B cell (primary cell): Measurements from ENCODE around the gene CFAP221. TPM values are rescaled to one million over a fixed set of nuclear protein-coding genes. Genes with fewer than 3 reads are reported as not detected.

ENCODE experiments used
- ATAC-seq: fragments of 200-7000 bp; cut with Tn5 transposase; one replicate; pipeline ENCODE4 v1.10.0; 2021; ENCODE audit warnings: low read depth, mild to moderate bottlenecking, moderate number of reproducible peaks, moderate library complexity
- CTCF ChIA-PET: fragments of 350-600 bp; sonication (Branson Sonifier 250); formaldehyde crosslinking; loops from one replicate; lab custom pipeline; 2021; ENCODE audit warnings: antibody characterized with exemption, inconsistent platforms; lab: Charles Lee
- POLR2A ChIA-PET: fragments of 350-600 bp; sonication (Branson Sonifier 250); formaldehyde crosslinking; loops from one replicate; lab custom pipeline; 2021; ENCODE audit warnings: antibody characterized with exemption; lab: Charles Lee
- DNase-seq: peaks from one replicate; pipeline ENCODE4 v3.0.0; 2013
- H2AFZ ChIP-seq: 2 replicates; pipeline ENCODE4 v1.6.1; 2012; ENCODE audit warnings: mild to moderate bottlenecking, low read depth, low read length; ENCODE audit not compliant: insufficient read depth, poor library complexity, severe bottlenecking
- H3K27ac ChIP-seq, 2 donors: 1 replicate in 1 of 2; 2 replicates in 1 of 2; pipeline ENCODE4 v1.5.1; 2012 to 2013; ENCODE audit warnings: low read length in 2 of 2, mild to moderate bottlenecking in 2 of 2, moderate library complexity in 1 of 2
- H3K27me3 ChIP-seq, 4 experiments: fragments of 200-600 bp in 1 of 4; sonication (generic) in 1 of 4; replicated peaks in 1 of 4; 1 replicate in 2 of 4; 2 replicates in 2 of 4; pipeline versions ENCODE4 v1.6.1 to v1.7.0; 2013 to 2016; ENCODE audit warnings: low read length in 3 of 4, mild to moderate bottlenecking in 2 of 4, mixed read lengths in 1 of 4, moderate library complexity in 1 of 4; ENCODE audit not compliant: insufficient read depth in 4 of 4, control insufficient read depth in 3 of 4; ENCODE audit errors: control extremely low read depth in 1 of 4
- H3K36me3 ChIP-seq, 2 experiments: replicated peaks in 1 of 2; 1 replicate in 1 of 2; 2 replicates in 1 of 2; pipeline versions ENCODE4 v1.6.1 to v1.7.1; 2013; ENCODE audit warnings: low read length in 1 of 2; ENCODE audit not compliant: insufficient read depth in 2 of 2, control insufficient read depth in 1 of 2; ENCODE audit errors: control extremely low read depth in 1 of 2, extremely low read depth in 1 of 2
- H3K4me1 ChIP-seq, 2 donors: fragments of 200-600 bp in 1 of 2; sonication (generic) in 1 of 2; 1 replicate in 1 of 2; 2 replicates in 1 of 2; pipeline versions ENCODE4 v1.5.1 to v1.6.1; 2013 to 2017; ENCODE audit warnings: low read length in 2 of 2; ENCODE audit not compliant: control insufficient read depth in 2 of 2, insufficient read depth in 2 of 2
- H3K4me2 ChIP-seq: replicated peaks from 2 replicates; pipeline ENCODE3; 2012; ENCODE audit warnings: mild to moderate bottlenecking, low read depth, low read length; ENCODE audit not compliant: poor library complexity, severe bottlenecking
- H3K4me3 ChIP-seq, 5 experiments: fragments of 200-600 bp in 1 of 5; sonication (generic) in 1 of 5; 1 replicate in 3 of 5; 2 replicates in 2 of 5; pipeline versions ENCODE4 v1.5.1 to v1.7.0; 2011 to 2016; ENCODE audit warnings: low read length in 4 of 5, mild to moderate bottlenecking in 4 of 5, low read depth in 2 of 5, control low read depth in 1 of 5, moderate library complexity in 1 of 5; ENCODE audit not compliant: insufficient read depth in 1 of 5; ENCODE audit errors: control extremely low read depth in 1 of 5, extremely low read depth in 1 of 5
- H3K79me2 ChIP-seq: fragments of 200-600 bp; sonication (generic); one replicate; pipeline ENCODE4 v1.6.0; 2016; ENCODE audit warnings: low read length; ENCODE audit not compliant: control insufficient read depth, insufficient read depth
- H3K9ac ChIP-seq: fragments of 200-600 bp; sonication (generic); 2 replicates; pipeline ENCODE4 v1.6.1; 2017; ENCODE audit warnings: mild to moderate bottlenecking, low read length, moderate library complexity
- H3K9me3 ChIP-seq, 3 donors: one replicate each; pipeline versions ENCODE4 v1.6.1 to v1.7.1; 2013; ENCODE audit warnings: low read length in 2 of 3; ENCODE audit not compliant: control insufficient read depth in 2 of 3, insufficient read depth in 1 of 3; ENCODE audit errors: control extremely low read depth in 1 of 3
- H4K20me1 ChIP-seq: 2 replicates; pipeline ENCODE4 v1.6.0; 2012; ENCODE audit warnings: mild to moderate bottlenecking, low read length; ENCODE audit not compliant: insufficient read depth, control insufficient read depth, poor library complexity, severe bottlenecking
- H3K27ac Mint-ChIP-seq: one replicate; pipeline ENCODE4 v1.8.0; 2021; ENCODE audit warnings: mixed read lengths
- H3K27me3 Mint-ChIP-seq: one replicate; pipeline ENCODE4 v1.8.0; 2021; ENCODE audit warnings: mixed read lengths
- H3K4me1 Mint-ChIP-seq: one replicate; pipeline ENCODE4 v1.8.0; 2021; ENCODE audit warnings: mixed read lengths
- H3K4me3 Mint-ChIP-seq: one replicate; pipeline ENCODE4 v1.8.0; 2021; ENCODE audit warnings: mixed read lengths
- H3K9me3 Mint-ChIP-seq: one replicate; pipeline ENCODE4 v1.8.0; 2022; ENCODE audit warnings: mixed read lengths; ENCODE audit not compliant: insufficient read depth
- CTCF ChIP-seq: fragments of 200-600 bp; IDR thresholded peaks from one replicate; pipeline ENCODE4 v1.8.0; 2022; ENCODE audit warnings: antibody characterized with exemption, mild to moderate bottlenecking
- EZH2 ChIP-seq: IDR thresholded peaks from 2 replicates; pipeline ENCODE4 v1.6.1; 2012; ENCODE audit warnings: borderline replicate concordance, low read depth, mild to moderate bottlenecking, moderate library complexity, low read length; ENCODE audit not compliant: insufficient read depth, poor library complexity, severe bottlenecking
- WGBS: methylation state at CpG from one replicate; pipeline ENCODE4 v1.1.5; 2013; ENCODE audit warnings: missing lambda C conversion rate; ENCODE audit not compliant: insufficient coverage; 5-methylcytosine and 5-hydroxymethylcytosine counted together
- intact Hi-C: fragments of 100-400 bp; cut with micrococcal nuclease; formaldehyde crosslinking; loops from one replicate; pipeline ENCODE4 v1.10.0; 2022
- polyA plus RNA-seq: library from polyadenylated mRNA; depleted of rRNA; stranded (reverse); fragments of >200 nt; gene quantifications from 2 replicates; pipeline ENCODE4 v1.2.3, GENCODE V29; 2012
- total RNA-seq, 2 donors: library from RNA; stranded (reverse); fragments of 120-200 nt in 1 of 2; gene quantifications; 1 replicate in 1 of 2; 2 replicates in 1 of 2; pipeline versions ENCODE4 v1.2.3 to v1.2.4, GENCODE V29; 2013 to 2022

Gene CFAP221
- total and polyA plus RNA-seq, 2 donors (not counting 1 experiment from before 2014, with no cell fraction given): not detected

- intact Hi-C loops: no loop called here
- WGBS: 67% methylated on average over 1 of the region's 3 CpGs
- no peaks in the 10 kb centered on the region for H3K79me2 ChIP-seq
- no peaks in the 10 kb centered on the region for H3K4me1 ChIP-seq
- H3K9ac ChIP-seq: no peak overlapping the region
- no peak overlapping the region for H3K4me3 ChIP-seq
- Mint-ChIP-seq H3K9me3 (no peaks in the 10 kb centered on the region), H3K4me1 (no peaks in the 10 kb centered on the region), H3K27me3 (peaks cover 4% of the 10 kb centered on the region), H3K4me3 (no peak overlapping the region), H3K27ac (no peak overlapping the region)
- no peak overlapping the region for H2AFZ ChIP-seq
- ATAC-seq (no peak), DNase-seq (no peak)
- no peaks in the 10 kb centered on the region for H3K27me3 ChIP-seq
- ChIA-PET CTCF (no interaction called here), POLR2A (no interaction called here)
- H4K20me1 ChIP-seq: no peaks in the 10 kb centered on the region
- no peak overlapping the region for H3K4me2 ChIP-seq
- H3K9me3 ChIP-seq: no peaks in the 10 kb centered on the region
- no peak overlapping the region for H3K27ac ChIP-seq
- H3K36me3 ChIP-seq: no peaks in the 10 kb centered on the region
- TF ChIP-seq CTCF (no peak), EZH2 (no peak)
Observed at GRCh38 chr2:119590873-119591272, 46.6 kb downstream of the CFAP221 start.

- intact Hi-C loops: no loop called here
- no peaks in the 10 kb centered on the region for H3K4me1 Mint-ChIP-seq
- H3K4me1 ChIP-seq: no peaks in the 10 kb centered on the region
Observed at GRCh38 chr2:119591523-119591922, 47.3 kb downstream of the CFAP221 start.

More at GRCh38 chr2:119591523-119591922, 47.3 kb downstream of the CFAP221 start:
- Histone ChIP-seq H2AFZ (no peak overlapping the region), H3K4me2 (no peak overlapping the region), H4K20me1 (no peaks in the 10 kb centered on the region), H3K9ac (no peak overlapping the region), H3K9me3 (no peaks in the 10 kb centered on the region), H3K36me3 (no peaks in the 10 kb centered on the region), H3K27ac (no peak overlapping the region), H3K27me3 (no peaks in the 10 kb centered on the region), H3K4me3 (no peak overlapping the region), H3K79me2 (no peaks in the 10 kb centered on the region)
- Mint-ChIP-seq H3K4me3 (no peak overlapping the region), H3K9me3 (no peaks in the 10 kb centered on the region), H3K27me3 (peaks cover 8% of the 10 kb centered on the region), H3K27ac (no peak overlapping the region)
- TF ChIP-seq EZH2 (no peak), CTCF (no peak)
- DNase-seq (no peak), ATAC-seq (no peak)
- POLR2A ChIA-PET: no interaction called here
- CTCF ChIA-PET: no interaction called here
- whole genome bisulfite sequencing: no CpG with 5 or more reads among the region's 3 CpGs
